HG03558 (cell line): ENCODE results near the gene MARCHF2.
"Not testable (repeated sequence)": the region's sequence is repeated elsewhere in the genome, so short reads cannot be mapped to it uniquely, and the experiment has no call there.

Experiments
- ATAC-seq: cut with Tn5 transposase; IDR thresholded peaks from one replicate; pipeline ENCODE4 v1.9.1; 2021; ENCODE audit warnings: moderate number of reproducible peaks; ENCODE audit not compliant: unreplicated experiment; ENCODE audit errors: extremely low read depth

MARCHF2 gene

DNA sequence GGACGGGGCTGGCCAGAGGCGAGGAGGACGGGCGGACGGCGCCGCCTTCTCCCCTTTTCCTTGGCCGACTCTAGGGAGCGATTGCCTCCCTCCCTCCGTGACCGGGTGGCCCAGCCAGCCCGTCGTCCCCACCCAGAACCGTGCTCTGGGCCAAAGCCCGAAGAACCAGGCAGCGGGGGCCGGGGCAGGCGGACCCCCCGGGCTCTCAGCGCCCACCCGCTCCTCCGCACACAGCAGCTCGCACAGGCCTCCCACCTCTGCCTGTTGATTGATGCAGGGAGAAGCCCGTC is 9.3 kb upstream of the MARCHF2 start:
- ATAC-seq, result no peak

DNA sequence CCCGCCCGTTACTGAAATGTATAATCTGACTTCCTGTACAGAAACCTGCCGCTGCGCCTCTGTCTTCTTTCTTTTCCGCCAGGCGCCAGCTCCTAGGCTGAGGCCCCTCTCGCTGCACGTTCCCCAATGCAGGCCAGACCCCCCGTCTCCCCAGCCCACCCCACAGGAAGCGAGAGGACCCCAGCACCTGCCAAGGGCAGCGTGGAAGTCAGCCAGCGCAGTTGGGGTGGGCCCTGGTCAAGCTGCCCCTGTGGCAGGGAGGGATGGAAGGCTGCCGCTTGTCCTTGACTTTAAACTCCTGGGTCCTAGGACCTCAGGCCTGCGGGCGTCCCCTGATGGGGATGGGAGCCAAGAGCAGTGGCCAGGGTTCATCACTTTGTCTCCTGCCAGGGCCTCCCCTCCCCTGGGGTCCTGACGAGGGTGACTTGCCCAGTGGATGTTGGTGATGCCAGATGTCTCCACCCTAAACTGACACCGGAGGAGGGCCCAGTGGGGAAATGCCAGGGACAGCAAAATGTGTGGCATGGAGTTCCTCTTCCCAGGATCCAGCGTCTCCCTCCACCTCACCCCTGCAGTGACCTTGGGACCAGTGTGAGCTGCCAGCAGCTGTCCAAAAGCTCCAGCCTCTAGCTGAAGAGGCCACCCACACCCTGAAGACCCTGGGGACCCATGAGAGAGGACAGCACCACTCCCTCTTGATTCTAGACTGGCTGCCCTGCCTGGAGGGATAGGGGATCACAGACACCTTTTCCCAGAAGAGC is 8.5 kb upstream of the MARCHF2 start:
- ATAC-seq, result no peak

DNA sequence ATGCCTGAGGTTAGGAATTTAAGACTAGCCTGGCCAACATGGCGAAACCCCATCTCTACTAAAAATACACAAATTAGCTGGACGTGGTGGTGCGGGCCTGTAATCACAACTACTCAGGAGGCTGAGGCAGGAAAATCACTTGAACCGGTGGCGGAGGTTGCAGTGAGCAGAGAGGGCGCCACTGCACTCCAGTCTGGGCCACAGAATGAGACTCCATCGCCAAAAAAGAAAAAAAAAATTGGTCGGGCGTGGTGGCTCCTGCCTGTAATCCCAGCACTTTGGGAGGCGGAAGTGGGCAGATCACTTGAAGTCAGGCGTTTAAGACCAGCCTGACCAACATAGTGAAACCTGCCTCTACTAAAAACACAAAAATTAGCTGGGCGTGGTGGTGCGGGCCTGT is 2.4 kb upstream of the MARCHF2 start:
- not testable (repeated sequence) for ATAC-seq

DNA sequence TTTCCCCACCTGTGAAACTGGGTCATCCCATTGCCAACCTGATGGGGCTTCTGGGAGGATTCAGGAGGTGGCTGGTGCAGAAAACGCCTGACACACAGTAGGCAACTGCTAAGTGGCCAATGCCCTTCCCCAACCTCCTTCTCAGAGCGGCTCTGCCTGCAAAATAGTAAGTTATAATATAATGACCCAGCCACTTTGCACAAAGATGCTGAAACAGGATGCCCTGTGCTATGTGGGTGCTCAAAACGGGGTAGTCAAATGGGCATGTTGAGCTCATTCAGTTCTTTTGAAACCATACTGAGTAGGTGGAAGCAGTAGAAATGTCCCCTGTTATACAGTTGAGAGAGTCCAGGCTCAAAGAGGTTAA is 507 bp downstream of the MARCHF2 start:
- no peak for ATAC-seq

DNA sequence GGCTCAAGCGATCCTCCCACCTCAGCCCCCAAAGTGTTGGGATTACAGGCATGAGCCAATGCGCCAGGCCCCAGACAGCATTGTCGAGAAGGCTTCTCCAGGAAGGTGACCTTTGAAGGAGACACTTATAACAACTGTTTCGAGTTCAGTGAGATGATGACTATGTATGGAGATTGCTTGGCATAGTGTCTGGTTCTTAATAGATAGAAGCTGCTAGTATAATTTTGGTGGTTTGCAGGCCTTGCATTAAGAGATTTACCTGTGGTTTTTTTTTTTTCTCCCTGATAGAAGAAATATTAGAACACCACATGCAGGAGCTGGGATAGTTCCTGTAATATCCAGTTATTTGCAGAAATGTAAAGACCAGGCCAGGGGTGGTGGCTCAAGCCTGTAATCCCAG is 3.7 kb downstream of the MARCHF2 start:
- no peak for ATAC-seq

DNA sequence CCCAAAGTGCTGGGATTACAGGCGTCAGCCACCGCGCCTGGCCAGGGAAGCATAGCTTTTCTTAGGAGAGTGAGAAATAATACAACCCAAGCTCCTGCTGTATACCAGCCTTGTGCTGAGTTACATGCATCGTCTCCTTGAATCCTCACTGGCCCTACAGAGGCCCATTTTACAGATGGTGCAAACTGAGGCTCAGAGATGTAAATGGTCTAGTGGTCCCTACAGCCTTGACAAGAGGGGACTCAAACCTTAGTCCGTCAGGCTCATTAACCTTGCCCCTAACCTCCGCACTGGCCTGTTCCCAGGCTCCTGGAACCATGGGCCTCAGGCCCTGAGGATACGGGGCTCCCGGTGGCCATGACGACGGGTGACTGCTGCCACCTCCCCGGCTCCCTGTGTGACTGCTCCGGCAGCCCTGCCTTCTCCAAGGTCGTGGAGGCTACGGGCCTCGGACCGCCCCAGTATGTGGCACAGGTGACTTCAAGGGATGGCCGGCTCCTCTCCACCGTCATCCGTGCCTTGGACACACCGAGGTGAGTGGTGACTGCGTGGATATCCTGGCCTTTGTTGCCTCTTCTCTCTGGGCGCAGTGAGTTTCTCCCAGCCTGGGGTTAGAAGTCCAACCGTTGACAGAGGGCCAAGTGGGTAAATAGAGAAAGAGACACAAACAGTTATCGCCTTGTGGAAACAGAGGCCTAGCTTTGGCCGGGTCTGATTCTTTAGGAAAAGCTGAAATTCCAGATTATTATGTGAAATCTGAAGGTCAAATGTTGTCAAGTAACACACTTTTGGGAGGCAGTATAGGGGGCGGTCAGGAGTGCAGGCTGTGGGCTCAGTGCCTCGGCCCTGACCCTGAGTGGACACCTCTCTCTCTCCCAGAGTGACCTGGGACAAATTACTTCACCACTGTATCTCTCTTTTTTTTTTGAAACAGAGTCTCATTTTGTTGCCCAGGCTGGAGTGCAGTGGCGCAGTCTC is 8.7 kb downstream of the MARCHF2 start:
- no peak for ATAC-seq

DNA sequence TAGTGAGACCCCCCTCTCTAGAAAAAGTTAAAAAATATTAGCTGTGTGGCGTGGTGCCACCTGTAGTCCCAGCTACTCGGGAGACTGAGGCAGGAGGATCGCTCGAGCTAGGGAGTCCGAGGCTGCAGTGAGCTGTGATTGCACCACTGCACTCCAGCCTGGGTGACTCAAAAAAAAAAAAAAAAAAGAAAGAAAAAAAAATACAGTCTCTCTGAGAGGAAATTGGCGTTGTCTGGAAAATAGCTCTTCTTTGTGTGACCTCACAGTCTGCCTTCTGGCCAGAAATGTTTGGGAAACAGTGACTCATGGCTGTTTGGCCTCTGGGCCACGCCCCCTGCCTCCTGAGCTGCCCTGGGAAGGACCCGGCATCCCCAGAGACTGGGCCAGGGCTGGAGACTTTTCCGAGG is 10.7 kb downstream of the MARCHF2 start:
- no peak for ATAC-seq

DNA sequence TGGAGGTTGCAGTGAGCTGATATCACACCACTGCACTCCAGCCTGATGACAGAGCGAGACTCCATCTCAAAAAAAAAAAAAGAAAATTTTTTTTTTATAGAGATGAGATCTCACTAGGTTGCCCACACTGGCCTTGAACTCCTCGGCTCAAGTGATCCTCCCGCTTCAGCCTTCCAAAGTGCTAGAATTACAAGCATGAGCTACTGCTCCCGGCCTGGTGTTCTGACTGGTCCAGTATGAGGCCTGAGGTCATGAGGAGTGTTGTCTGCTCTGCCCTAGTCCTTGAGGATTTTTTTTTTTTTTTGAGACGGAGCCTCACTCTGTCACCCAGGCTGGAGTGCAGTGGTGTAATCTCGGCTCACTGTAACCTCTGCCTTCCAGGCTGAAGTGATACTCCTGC is 12.2 kb downstream of the MARCHF2 start:
- not testable (repeated sequence) for ATAC-seq

DNA sequence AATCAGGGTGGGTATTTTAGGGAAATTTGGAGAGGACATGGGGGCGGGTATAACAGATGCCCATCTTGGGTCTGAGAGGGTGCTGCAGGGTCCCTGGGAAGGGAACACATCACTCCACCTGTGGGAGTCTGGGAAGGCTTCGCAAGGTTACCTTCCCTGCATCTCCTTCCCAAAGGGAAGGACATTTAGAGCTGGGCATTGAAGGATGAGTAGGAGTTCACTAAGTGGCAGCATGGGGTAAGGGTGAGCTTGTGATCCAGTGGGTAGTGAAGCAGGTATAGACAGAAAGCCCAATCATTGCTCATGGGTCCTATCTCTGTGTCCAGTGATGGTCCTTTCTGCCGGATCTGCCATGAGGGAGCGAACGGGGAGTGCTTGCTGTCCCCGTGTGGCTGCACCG is 13.2 kb downstream of the MARCHF2 start:
- no peak for ATAC-seq

DNA sequence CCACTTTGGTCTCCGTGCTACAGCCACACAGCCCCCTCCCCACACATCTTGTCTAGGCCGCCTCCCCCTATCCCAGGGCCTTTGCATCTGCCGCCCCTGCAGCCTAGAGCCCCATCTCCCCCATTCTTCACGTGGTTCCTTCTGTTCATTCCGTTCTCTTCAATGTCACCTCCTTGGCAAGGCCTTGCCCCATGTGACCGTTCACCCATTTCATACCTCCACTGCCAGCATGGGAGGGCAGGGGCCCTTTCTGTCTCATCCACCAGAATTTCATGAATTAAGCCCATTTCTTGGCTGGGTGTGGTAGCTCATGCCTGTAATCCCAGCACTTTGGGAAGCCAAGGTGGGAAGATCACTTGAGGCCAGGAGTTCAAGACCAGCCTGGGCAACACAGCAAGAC is 15.9 kb downstream of the MARCHF2 start:
- ATAC-seq, result no peak

DNA sequence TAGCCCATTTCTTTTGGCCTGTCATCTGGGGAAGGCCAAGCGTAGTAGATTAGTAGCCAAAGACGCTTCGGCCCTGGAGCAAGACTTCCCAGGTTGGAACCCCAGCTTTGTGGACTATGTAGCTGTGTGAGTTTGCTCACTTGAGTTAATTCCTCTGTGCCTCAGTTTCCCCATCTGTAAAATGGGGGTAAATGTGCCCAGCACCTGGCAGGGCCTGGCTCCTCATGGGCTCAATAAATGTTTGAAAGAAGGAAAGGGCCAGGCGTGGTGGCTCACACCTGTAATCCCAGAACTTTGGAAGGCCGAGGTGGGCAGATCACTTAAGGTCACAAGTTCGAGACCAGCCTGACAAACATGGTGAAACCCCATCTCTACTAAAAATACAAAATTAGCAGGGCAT is 16.7 kb downstream of the MARCHF2 start:
- no peak for ATAC-seq

DNA sequence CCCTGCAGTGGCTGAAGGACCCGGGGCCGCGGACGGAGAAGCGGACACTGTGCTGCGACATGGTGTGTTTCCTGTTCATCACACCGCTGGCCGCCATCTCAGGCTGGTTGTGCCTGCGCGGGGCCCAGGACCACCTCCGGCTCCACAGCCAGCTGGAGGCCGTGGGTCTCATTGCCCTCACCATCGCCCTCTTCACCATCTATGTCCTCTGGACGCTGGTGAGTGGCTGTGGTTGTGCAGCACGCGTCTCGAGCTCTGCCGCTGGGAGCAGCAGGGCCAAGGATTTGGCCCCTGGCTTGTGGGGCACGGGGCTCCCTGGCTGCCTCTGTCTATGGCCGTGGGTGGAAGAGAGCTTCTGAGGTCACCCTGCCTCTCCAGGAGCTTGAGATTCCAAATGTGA is 17.5 kb downstream of the MARCHF2 start:
- ATAC-seq, result no peak

DNA sequence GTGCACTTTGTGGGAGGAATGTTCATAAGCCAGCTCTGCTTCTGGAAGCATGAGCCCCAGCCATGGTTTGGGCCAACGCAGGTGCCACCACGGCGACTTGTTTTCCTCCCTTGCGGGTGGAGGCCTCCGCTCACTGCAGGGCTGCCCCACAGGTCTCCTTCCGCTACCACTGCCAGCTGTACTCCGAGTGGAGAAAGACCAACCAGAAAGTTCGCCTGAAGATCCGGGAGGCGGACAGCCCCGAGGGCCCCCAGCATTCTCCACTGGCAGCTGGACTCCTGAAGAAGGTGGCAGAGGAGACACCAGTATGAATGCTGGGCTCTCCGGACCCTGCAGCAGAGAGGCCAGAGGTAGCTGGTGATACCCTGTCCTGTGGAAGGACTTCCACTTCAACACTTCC is 25.1 kb downstream of the MARCHF2 start:
- ATAC-seq, result no peak

DNA sequence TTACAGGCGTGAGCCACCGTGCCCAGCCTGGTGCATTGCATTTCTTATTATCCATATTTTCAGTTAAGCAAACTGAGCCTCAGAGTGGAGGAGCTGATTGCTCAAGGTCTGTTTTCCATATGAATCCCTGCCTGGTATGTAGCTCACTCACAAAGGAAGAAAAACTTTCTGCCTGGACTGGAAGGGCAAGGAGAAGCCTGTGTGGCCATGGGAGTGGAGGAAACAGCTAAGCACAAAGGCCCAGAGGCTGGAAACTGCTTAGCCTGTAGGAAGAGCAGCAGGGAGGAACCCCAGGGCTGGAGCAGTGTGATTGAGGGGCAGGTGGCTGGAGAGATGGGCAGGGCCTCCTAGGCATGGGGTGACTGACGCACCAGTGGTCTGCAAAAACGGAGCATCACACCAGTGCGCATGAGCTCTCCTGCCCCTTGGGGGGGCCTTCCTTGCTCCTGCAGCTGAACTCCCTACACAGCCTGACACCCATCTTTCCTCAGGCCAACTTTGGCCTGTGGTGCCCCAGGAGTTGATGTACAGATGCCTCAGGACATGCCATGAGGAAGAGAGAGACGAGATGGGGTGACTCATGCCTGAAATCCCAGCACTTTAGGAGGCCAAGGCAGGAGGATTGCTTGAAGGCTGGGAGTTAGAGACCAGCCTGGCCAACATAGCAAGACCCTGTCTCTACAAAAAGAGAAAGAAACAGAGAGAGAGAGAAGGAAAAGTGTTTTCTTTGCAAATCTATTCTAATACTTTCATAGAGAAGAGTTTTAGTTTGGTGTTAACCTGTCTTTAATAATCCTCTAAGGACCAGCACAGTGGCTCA is 28.8 kb downstream of the MARCHF2 start:
- no peak for ATAC-seq

DNA sequence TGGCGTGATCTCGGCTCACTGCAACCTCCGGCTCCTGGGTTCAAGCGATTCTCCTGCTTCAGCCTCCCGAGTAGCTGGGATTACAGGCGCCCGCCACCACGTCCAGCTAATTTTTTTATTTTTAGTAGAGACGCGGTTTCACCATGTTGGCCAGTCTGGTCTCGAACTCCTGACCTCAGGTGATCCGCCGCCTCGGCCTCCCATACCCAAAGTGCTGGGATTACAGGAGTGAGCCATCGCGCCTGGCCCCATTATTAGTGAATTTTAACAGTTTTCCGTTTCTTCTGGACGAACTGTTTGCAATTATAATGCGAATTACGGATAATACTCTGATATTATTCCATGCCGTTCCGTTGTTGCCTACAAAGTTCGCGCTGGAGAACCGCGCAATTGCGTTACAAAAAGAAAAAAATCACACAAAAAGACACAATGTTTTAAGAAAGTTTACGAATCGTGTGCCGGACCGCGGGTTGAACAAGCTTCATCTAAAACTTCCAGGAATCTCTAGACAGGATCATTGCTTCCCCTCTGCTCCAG is 31.1 kb downstream of the MARCHF2 start:
- not testable (repeated sequence) for ATAC-seq

DNA sequence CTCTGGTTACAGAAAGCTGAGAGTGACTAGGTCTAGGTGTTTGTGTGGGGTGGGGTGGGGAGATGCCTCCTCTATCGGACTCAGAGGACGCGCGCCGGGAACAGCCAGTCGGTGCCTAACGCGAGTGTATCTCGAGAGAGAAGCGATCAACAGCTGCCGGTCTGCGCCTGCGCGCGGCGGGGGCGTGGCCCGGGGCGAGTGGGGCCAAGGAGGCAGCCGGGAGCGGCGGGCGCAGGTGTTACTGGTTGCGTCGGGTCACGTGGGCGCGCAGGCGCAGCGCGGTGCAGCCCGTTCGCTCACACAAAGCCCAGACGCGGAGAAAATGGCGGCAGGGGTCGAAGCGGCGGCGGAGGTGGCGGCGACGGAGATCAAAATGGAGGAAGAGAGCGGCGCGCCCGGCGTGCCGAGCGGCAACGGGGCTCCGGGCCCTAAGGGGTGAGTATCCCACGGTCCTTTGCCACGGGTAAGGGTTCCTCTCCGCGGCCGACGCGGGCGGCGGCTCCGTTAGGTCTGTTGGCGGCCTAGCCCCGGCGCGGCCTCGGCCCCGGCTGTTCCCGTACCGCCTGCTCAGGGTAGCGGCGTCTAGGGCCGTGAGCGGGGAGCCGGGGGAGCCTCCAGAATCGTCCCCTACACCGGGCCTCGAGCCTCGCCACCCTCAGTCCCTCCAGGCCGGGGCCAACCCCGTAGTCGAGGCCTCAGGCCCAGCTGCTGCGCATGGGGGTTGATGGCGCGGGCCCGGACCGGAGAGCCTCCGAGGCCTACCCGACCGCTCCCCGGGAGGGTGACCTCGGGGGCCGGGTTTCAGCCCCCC is 31.8 kb downstream of the MARCHF2 start, which contains the start of gene HNRNPM:
Gene HNRNPM, plus strand, starts transcription at position 299 of the 811 bp plus-strand sequence. Its CDS starts 24 bp downstream, at position 323.
- ATAC-seq, result peak; percentile 72

DNA sequence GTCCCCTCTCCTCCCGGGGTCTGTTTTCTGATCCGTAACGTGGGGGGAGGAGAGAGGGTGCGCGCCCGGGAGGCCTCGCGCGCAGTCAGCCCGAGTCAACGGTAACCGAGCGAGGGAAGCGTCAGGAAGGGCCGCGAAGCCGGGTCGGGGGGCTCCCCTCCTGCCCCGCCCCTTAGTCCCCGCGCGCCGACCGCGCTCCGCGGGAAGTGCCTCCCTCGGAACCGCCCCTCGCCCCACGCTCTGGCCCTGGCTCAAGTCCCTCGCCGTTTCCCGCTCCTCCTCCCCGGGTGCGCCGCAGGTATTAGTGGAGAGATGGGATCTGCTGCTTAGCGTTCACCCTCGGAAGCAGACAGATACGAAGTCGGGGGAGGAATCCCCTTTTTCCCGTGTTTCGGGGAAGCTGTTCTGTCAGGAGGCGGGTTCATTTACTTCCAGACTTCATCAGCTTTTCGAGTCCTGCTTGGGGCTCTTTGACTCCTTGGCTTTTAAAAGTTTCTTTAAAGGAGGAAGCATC is 32.4 kb downstream of the MARCHF2 start:
- ATAC-seq, result no peak

DNA sequence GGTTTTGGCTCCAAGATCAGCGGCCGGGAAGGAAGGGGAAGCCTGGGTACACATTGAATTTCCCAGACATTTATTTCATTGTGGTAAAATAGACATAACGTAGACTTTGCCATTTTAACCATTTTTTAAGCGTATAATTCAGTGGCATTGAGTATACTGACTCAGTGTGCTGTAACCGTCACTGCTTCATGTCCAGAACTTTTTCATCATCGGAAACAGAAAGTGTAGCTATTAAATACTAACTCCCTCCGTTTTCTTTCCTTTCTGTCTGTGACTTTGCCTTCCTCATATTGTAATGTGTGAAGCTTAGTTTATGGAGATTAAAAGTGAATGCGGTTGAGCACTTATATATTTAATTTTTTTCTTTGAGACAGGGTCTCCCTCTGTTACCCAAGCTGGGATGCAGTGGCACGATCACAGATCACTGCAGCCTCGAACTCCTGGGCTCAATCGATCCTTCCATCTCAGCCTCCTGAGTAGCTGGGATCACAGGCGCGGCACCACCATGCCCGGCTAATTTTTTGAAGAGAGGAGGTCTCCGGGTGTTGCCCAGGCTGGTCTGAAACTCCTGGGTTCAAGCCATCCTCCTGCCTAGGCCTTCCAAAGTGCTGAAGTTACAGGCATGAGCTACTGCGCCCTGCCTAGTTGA is 33.1 kb downstream of the MARCHF2 start:
- no peak for ATAC-seq

DNA sequence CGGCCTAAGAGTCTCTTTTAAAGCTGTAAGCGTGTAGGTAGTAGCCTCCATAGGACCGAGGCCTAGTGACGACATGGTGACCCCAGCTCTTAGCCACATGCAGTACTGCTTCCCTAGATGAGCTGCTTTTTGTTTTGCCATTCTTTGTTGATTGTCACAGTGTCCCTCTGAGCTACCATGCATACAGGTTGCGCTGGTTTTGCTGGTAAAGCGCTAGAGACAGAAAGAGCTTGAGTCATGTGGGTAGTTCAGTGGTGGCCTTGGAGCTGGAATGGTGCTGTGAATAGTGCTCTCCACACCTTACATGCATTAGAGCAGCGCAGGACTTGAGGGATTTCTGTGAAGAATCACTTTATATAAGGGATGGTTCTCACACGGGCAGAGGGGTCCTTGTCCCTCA is 36.7 kb downstream of the MARCHF2 start:
- no peak for ATAC-seq
